ENCODE results near the gene PELI2.

Gene PELI2

DNA sequence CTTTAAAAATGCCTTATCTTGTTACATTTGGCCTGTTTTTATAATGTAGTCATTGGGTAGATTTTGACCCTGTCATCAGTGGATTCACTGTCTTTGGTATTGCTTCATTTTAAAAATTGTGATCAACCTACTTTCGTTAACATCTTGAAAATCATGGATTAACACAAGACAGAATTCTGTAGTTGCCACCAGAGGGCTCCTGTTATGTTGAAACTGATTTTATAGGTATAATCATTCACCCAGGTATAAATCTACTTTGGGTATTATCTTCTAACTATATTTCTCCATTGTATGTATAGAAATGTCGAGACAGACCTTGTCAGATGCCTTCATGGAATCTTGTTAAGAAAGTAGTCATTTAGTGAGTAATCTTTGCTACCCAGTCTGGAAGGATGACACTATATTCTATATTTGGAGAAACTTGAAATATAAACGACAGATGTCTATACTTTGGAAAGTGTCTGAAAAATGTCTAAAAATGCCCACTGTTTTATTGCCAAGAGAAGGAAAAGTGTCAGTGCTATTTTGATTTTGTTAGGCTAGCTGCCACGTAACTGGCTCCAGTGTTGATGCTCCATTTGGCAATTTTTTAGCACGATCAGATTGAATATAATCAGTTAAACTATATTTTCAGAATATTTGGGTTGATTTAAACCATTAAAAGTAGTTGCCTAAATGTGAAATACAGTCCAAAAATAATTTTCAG, 129.4 kb downstream of the PELI2 start:
- H3K9me3 Mint-ChIP-seq: peaks cover 4% of the 10 kb centered on the region
- no peak for DNase-seq
- peaks cover 3% of the 10 kb centered on the region for H3K27me3 Mint-ChIP-seq (ENCODE audit: low read depth, poor library complexity)
- TF ChIP-seq, protein P1, sequence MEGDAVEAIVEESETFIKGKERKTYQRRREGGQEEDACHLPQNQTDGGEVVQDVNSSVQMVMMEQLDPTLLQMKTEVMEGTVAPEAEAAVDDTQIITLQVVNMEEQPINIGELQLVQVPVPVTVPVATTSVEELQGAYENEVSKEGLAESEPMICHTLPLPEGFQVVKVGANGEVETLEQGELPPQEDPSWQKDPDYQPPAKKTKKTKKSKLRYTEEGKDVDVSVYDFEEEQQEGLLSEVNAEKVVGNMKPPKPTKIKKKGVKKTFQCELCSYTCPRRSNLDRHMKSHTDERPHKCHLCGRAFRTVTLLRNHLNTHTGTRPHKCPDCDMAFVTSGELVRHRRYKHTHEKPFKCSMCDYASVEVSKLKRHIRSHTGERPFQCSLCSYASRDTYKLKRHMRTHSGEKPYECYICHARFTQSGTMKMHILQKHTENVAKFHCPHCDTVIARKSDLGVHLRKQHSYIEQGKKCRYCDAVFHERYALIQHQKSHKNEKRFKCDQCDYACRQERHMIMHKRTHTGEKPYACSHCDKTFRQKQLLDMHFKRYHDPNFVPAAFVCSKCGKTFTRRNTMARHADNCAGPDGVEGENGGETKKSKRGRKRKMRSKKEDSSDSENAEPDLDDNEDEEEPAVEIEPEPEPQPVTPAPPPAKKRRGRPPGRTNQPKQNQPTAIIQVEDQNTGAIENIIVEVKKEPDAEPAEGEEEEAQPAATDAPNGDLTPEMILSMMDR (IDR thresholded peaks at IDR 0.05): no peak
- H3K27ac Mint-ChIP-seq: no peak overlapping the region
- H3K36me3 Mint-ChIP-seq (ENCODE audit: low read depth): peaks cover 18% of the 10 kb centered on the region
- no peak overlapping the region for H3K4me3 Mint-ChIP-seq
- H3K4me1 Mint-ChIP-seq: peaks cover 10% of the 10 kb centered on the region

DNA sequence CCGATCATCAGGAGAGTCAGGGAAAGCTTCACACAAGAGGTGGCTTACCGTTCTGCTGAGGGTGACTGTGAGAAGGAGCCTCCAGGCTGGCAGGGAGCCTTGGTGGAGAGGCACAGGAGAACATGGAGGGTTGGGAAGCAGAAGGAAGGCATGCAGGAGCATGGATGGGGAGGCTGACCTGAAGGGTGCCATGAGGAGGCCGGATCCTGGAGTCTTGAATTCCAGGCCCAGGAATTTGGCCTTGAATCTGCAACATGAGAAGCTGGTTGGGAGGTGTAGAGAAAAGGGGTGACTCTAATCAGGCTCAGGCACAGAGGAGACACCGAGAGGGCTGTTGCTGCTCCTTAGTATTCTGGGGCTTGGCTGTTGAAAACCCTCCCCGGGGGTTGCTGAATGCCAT, 130.2 kb downstream of the PELI2 start:
- Mint-ChIP-seq H3K36me3 (ENCODE audit: low read depth) (peaks cover 26% of the 10 kb centered on the region), H3K4me3 (no peak overlapping the region), H3K4me1 (peaks cover 10% of the 10 kb centered on the region), H3K9me3 (peaks cover 10% of the 10 kb centered on the region), H3K27me3 (ENCODE audit: low read depth, poor library complexity) (peaks cover 3% of the 10 kb centered on the region), H3K27ac (peak overlapping the region; percentile 84)
- DNase-seq: no peak
- TF ChIP-seq, protein P1 (IDR thresholded peaks at IDR 0.05): no peak

DNA sequence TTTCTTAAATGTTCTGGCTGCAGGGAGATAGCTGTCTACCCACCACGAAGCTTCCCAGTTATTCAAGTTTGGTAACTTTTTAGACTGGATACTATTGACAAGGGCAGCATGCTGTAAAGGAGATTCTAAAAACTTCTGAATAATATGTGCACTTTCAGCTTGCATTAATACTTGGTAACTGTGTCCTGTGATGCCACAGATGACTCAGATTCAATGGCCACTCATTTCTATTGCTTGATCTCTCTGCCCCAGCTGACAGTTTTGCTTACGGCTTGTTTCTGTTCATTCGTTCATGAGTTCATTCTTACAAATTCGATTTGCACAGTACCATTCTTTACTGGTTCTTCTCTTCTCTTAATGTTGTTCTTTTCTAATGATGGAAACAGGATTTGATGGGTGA, 142.8 kb downstream of the PELI2 start:
- Mint-ChIP-seq H3K4me1 (no peaks in the 10 kb centered on the region), H3K9me3 (peaks cover 38% of the 10 kb centered on the region), H3K27ac (no peak overlapping the region), H3K4me3 (no peak overlapping the region), H3K27me3 (ENCODE audit: low read depth, poor library complexity) (no peaks in the 10 kb centered on the region), H3K36me3 (ENCODE audit: low read depth) (peaks cover 42% of the 10 kb centered on the region)
- TF ChIP-seq, protein P1 (IDR thresholded peaks at IDR 0.05): no peak
- DNase-seq: no peak

DNA sequence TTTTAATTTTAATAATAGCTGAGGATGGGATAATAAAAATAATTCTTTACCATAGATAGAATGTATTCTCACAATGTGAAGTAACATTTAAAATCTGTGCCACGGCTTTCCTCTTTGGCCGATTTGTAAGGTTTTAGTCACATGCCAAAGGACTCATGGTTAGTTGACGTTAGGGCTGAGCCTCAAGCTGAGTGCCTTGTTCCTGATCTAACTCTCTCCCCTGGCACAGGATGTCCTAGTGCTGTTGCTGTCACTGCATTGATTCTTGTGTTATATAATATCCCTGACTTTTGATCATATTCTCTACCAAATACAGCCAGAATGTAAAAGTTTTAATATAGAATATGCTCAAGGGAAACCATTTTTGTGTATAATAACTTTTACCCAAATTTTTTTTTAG, 144.3 kb downstream of the PELI2 start:
- H3K27me3 Mint-ChIP-seq (ENCODE audit: low read depth, poor library complexity): no peaks in the 10 kb centered on the region
- no peak overlapping the region for H3K27ac Mint-ChIP-seq
- peaks cover 31% of the 10 kb centered on the region for H3K9me3 Mint-ChIP-seq
- TF ChIP-seq, protein P1 (IDR thresholded peaks at IDR 0.05): no peak
- no peak overlapping the region for H3K4me3 Mint-ChIP-seq
- peaks cover 32% of the 10 kb centered on the region for H3K36me3 Mint-ChIP-seq (ENCODE audit: low read depth)
- no peak for DNase-seq
- no peaks in the 10 kb centered on the region for H3K4me1 Mint-ChIP-seq

DNA sequence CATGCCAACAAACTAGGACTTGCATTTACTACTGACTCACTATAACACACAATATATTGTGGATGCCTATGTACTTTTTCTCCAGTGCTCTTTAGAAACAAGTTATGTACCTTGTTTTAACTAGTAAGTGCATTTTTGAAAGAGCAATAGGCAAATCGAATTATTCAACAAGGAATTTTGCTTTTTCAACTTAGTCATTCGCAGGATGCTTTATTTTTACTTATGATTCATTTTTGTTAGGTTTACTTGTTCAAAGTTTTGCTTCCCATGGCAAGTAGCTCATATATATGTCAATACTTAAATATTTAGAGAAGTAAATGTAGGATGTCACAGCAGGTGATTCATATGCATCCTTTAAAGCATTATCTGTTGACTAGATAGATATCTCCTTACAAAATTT, 149.8 kb downstream of the PELI2 start:
- Mint-ChIP-seq H3K27ac (no peak overlapping the region), H3K4me3 (no peak overlapping the region), H3K4me1 (no peaks in the 10 kb centered on the region), H3K9me3 (peaks cover 10% of the 10 kb centered on the region), H3K36me3 (ENCODE audit: low read depth) (peaks cover 14% of the 10 kb centered on the region), H3K27me3 (ENCODE audit: low read depth, poor library complexity) (peaks cover 6% of the 10 kb centered on the region)
- DNase-seq: no peak
- TF ChIP-seq, protein P1 (IDR thresholded peaks at IDR 0.05): no peak

DNA sequence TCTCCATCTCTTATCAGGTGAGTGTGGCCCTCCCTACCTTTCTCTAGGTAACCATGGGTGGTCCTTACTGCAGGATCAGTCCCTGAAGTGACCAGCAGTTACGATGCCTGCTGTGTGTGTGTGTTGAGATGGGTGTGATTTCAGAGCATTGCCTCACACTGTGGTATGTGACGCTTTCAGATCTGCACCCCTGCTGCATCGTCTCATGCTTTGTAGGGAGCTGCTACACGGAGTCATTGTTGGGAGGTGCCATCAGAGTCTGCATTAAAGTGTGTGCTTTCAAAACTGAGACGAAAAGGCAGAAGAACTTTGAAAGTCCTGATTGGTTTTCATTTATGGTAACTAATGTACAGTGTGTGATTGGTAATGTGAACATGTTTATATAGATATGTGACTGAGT, 150.5 kb downstream of the PELI2 start:
- H3K9me3 Mint-ChIP-seq: peaks cover 10% of the 10 kb centered on the region
- H3K4me3 Mint-ChIP-seq: no peak overlapping the region
- peaks cover 14% of the 10 kb centered on the region for H3K36me3 Mint-ChIP-seq (ENCODE audit: low read depth)
- DNase-seq: no peak
- no peaks in the 10 kb centered on the region for H3K4me1 Mint-ChIP-seq
- TF ChIP-seq, protein P1 (IDR thresholded peaks at IDR 0.05): no peak
- H3K27me3 Mint-ChIP-seq (ENCODE audit: low read depth, poor library complexity): peaks cover 6% of the 10 kb centered on the region
- H3K27ac Mint-ChIP-seq: no peak overlapping the region
